Fibroblast of skin of right biceps (primary cell): ENCODE results near the gene JAK1.
"Not testable (repeated sequence)": the region's sequence is repeated elsewhere in the genome, so short reads cannot be mapped to it uniquely, and the experiment has no call there.

Source experiments
- DNase-seq: peaks from one replicate; pipeline ENCODE4 v3.0.0-alpha.2; 2013

The JAK1 gene

DNA sequence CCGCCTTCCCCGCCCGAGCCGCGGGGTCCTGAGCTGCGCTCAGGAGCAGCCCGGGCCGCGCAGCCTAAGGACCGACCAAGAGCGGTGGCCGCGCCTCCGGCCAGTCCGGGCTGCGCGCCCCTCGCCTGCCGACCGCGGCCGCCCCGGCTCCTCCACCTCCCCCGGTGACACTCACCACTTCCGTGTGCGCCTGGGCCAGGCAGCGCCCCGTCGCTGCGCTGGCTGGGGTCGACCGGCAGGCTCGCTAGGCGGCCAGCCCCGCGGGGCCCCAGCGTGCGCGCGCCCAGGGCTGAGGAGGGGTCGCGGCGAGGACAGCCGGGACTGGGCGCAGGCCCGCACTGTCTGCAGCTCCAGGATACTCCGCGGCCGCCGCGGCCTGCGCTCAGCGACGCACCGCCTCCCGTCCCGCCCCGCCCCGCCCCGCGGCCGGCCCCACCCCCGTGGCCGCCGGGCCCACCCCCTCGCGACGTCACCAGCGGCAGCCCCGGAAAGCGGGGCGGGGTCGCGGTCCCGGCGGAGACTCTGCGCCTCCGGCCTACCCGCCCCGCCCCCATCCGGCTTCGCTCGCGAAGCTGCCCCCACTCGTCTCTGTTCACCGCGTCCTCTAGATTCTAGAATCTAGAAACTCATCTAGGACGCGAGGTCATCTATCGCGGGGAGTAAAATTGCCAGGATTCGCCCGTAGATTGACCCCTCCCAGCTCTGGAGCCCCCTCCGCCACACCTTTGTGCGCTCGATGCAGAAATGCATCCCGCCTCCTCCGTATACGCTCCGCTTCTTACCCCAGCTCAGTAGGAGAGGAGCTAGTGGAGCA is at the start of gene JAK1:
Gene JAK1, minus strand, starts transcription at position 392 of the 814 bp plus-strand sequence. CDS start 80,285 bp downstream, outside the sequence.
- DNase-seq, result peak; percentile 86

DNA sequence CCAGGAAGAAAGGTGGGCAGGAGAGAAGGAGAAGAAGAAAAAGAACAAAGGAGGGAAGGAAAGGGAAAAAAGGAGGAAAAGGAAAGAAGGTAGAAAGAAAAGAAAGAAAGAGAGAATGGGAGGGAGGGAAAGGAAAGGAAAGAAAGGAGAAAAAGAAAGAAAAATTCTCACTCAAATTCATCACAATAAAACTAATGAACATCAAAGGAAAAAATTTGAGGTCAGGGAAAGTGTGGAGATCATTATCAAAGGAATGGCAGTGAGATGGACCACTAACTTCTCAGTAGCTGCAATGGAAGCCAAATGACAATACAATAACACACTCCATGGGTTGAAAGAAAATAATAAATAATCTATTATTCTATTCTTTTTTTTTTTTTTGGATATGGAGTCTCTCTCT is 48.0 kb upstream of the JAK1 start:
- DNase-seq, result no peak

DNA sequence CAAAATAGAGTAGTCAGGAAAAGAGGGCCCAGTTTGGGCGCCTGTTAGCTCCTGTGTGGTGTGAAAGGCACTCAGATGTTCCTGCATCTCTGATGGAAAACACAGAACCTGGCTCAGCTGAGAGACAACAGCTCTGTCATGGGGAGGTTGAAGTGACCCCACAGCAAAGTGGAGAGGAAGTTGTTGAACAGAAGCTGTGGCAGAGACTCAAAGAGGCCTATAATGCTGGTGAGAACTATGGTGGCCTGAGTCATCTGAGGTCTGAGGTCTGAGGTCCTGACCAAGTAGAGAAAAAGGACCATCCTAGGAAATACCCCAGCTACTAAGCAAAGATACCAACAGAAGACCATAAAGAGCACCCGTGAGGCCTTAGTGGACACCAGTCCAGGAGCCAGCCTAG is 45.6 kb upstream of the JAK1 start:
- no peak for DNase-seq

DNA sequence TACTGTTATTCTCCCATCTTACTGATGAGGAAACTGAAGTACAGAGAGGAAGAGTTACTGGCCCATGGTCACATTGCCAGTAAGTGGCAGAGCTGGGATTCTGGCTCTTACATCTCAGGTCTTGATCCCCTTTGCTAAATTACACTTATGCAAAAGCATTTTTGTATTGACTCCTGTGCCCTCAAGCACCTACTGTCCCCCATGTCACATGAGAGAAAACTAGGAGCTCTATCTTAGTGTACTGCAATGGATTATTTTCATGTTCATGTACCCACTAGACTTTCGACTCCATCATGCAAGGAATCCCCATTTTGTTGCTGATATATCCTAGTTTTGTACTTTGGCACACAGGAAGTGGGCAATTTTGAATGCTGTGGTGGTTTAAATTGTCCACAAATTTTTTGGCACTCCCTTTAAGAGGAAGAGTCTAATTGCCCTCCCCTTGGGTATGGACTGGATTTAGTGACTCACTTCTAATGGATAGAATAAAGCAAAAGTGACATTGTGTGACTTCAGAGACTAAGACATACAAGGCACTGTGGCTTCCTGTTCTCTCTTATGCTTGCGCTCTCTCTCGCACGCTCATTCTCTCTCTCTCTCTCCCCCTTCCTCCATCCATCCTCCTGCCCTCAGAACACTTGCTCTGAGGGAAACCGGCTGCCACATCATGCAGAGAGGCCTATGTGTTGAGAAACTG is 43.5 kb upstream of the JAK1 start:
- no peak for DNase-seq

DNA sequence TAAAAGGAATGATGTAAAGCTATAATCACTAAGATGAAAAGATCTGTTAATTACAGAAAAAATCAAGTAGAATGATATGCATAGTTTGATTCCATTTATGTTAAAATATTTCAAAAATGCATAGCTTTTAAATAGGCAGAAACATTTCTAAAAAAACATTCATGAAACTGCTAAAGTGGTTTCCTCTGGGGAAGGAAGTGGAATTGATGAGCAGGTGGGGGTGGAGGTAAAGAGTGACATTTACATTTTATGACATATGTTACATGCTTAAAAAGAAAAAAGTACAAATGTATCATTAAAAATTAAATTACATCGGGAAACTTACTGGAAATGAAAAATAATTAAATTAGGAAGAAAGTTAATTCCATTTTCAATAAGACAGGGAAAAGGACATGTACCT is 42.8 kb upstream of the JAK1 start:
- no peak for DNase-seq

DNA sequence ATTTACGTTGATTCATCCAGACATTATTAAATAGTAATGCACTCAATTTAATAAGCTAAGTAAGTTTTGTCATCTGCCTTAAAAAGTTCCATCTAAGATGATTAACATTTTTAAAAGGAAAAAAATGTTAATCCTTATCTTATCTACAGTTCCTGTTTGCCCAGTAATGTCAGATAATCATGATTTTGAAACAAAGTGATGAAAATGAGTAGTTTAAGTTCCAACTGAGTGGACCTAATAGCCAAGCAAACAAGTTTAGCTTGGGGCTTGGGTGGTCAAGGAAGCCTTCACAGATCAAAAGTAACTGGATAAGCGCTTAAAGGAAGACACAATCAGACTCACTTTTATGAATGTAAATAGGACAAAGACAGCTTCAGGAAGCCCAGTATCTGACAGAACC is 40.5 kb upstream of the JAK1 start:
- no peak for DNase-seq

DNA sequence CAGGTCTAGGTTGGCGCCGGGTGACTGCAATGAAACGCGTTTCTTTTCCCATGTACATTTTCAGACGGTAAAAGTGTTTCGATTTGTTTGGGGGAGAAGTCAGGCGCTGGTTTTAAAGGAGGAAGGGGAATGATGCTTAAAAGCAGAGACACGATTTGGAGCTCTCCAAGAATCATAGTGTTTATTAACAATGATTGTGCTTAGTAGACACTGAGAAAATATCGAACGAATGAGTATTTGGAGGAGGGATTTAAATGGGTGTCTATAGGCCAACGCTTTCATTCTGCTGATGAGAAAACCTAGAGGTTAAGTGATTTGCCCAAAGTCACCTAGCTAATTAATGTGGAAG is 36.9 kb upstream of the JAK1 start:
- DNase-seq, result no peak

DNA sequence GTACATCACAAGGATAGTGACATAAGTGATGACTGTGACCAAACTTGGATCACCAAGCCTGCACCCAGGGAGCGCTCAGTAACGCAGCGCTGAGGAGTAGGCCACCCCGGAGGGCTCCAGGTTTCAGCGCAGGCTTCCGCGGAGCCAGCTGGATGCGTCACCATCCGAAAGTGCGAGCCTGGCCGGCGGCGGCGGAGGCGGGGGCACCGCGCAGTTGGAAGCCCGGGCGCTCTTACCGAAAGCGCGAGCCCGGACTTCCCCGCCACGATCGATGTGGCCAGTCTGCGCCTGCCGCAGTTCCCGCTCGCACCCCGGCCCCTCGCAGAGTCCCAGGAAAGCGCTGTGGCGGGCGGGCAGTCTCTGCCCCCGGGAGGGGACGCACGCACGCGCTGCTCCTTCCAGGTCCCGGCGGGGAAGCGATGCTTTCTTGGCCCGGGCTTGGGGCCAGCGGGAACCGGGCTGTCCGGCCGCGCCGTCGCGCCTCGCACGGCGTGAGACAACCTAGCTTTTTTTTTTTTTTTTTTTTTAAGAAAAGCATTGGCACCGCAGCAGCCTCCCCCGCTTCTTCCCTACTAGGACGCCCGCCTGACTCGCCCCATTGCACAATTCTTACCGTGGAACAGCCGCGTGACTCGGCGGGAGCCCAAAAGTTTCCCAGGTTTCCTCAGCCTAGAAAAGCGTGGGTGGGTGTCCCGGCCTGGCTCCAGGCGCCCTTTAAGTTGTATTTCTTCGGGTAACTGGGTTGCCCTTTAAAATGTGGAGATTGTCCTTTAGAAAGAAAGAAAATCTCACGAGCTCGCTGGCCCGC is 36.4 kb upstream of the JAK1 start:
- DNase-seq, result peak; percentile 81

DNA sequence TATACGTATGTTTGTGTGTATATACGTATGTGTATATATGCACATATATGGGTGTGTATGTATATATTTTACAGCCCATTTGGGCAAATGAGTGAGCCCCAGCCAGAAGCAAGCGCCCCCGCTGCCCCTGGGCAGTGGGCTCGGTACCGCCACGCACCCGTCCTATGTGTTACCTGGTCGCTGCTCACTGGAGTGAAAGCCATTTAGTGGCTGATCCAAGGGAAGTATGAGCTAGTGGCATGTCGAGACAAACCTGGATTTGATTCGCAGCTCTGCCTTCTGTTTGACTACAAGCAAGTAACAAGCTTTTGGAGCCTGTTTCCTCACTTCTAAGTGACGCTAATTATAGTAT is 35.8 kb upstream of the JAK1 start:
- no peak for DNase-seq

DNA sequence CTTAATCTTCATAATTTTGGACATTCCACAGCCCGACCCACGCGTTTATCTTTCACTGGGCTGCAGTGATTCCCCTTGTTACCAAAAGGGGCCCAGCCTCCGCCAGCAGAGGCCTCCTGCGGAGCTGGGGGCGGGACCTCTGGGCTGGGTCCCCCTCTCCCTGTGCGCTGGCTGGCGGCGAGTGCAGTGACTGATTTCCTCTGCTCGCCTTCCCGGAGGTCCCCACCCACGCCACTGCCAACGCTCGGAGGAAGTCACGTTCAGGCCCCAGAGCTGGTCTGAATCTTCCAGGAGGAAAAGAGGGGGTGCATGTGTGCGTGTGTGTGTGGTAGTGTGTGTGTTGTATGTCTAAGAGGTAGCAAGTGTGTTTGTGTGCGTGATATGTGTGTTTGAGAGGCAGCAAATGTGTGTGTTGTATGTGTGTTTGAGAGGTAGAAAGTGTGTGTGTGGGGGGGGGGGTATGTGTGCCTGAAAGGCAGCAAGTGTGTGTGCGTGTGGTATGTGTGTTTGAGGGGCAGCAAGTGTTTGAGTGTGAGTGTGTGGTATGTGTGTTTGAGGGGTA is 35.0 kb upstream of the JAK1 start:
- DNase-seq, result peak; percentile 81

DNA sequence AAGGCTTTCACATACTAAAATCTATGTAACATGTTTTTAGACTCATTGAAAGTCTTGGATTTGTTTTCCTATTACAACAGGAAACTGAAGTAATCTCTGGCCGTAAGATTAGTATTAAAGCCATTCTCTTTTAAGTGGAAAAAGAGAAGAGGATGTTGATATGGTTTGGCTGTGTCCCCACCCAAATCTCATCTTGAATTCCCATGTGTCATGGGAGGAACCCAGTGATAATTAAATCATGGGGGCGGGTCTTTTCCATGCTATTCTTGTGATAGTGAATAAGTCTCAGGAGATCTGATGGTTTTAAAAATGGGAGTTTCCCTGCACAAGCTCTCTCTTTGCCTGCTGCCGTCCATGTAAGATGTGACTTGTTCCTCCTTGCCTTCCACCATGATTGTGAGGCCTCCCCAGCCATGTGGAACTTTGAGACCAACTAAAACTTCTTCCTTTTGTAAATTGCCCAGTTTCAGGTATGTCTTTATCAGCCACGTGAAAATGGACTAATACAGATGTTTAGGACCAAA is 32.1 kb upstream of the JAK1 start:
- not testable (repeated sequence) for DNase-seq

DNA sequence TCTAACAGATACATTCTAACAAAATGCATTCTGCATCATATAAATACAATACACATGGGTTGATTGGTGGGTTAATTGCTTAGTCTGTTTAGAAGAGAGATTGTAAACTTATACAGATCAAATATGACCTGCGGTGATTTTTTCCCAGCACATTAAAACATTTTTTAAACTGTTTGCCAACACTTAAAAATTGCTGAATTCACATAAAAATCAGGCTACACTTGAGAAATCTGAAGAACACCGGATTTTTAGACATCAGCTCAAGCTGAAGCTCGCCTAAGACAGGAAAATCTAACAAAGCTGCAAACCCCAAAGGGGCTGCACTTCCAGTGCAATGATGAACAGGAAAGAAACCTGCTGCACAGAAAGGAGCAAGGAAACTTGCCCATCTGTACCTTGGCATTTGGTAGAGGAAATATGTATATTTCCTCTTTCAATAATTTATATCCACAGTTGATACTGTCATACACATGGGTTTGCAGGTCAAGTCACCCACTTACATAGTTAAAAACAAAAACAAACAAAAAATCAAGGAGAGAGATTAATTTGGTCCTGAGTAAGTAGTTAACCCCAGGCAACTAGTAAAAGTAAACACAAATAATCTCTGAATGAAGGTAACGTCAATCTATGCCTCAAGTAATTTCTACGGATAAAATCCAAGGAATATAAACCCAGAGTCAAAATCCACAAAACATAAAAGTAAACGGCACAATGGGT is 30.4 kb upstream of the JAK1 start:
- DNase-seq, result no peak

DNA sequence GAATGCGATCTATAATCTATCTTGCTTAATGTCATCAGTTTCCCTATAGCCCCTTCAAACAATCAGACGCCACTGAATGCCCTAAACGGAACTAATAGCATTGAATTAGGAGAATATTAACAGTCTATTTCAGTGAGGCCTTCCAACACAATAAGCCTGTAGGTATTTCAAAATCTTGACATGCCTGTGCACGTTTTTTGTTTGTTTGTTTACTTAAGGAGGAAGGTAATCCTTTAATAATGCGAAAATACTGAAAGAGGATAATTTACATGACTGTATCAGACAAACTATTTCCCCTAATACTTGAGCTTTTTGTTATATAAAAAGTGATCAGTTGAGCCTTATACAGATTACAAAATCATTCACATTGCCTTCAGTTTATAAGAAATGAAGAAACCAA is 29.0 kb upstream of the JAK1 start:
- no peak for DNase-seq

DNA sequence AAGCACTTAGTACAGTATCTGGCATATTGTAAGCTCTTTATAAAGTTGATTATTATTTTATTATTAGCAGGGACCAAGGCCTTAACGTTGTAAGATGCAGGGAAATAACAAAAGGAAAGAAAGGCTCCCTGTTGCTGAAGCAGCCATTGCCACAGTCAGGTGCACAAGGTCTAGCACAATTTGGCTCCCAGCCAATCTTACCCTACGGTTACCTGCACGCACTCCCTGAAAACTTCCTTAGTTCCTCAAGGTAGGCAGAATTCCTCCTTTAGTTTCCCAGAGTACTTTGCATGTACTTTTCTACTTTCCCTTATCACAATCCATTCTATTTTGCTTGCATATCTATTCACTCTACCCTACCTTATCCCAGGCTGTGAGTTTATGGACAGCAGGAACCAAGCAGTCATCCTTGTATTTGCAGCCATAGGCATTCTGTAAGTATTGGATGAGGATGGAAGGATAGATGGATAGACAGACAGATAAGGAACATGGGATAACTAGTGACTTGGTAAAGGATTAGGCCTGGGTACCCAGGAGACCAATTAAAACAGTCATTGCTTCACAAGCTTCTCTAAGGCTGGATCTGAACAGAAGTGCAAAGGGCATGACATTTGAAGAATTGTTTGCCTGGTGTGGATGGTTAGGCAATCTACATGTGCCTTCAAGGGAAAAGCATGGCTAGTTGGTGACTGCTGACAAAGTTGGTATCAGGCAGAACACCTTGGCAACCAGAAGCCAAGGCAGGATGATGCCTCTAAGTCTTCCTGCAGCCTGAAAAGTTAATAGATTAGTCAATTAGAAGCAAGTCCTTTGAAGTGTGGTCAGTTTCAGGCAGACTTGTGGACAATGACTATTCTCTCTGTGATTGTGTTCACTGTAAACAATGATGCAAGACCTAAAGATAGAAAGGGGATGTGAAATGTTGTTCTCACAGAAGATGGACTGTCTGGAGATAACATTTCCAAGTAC is 20.8 kb upstream of the JAK1 start:
- DNase-seq, result no peak

DNA sequence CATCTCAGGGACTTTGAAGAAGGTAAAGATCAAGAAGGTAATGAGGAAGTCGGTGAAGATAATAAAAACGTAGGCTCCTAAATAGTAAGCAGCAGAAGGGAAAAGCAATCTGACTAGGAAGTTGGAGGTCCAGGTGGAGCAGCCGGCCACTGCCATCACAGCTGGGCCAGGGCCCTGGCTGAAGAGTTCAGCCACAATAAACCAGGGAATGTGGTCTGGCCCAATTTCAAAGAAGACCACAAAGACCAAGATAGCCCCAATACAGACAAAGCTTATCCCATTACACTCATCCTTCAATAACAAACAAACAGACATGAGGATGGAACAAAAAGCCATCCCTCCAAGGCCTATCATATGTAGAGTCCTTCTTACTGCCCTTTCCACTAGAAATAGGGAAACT is 18.4 kb upstream of the JAK1 start:
- DNase-seq, result no peak

DNA sequence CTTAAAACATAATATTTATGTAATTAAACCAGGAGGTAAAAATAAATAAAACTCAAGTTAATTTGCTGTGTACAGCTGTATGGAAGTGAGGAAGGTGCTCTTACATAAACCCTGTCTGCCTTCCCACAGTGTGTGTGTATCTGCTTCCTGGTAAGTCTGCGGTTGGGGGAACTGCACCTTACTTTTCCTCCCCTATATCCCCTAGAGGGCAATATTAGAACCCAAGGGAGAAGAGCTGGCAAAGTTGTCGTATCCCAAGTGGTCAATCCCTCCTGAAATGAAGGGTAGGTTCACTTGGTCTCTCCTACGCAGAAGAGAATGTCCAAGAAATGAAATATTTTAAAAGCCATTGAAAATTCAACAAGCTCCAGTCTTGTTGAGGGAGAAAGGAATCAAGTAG is 17.8 kb upstream of the JAK1 start:
- no peak for DNase-seq

DNA sequence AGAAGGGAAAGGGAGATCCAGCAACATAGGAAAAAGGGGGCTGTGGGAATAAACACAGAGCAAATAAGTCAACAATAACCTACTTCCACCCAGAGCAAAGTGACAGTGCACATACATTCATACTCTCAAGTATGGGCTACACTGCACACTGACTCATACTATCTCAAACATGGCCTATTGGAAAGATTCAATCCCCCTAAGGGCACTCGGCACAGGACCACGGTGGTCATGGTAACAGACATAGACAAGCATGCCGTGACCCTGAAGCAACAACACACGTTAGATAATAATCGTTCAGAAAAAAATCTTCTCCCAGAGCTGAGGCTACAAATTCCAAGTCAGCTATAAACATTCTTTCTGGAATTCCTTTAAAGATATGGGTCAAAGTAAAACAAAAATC is 16.8 kb upstream of the JAK1 start:
- peak; percentile 67 for DNase-seq

DNA sequence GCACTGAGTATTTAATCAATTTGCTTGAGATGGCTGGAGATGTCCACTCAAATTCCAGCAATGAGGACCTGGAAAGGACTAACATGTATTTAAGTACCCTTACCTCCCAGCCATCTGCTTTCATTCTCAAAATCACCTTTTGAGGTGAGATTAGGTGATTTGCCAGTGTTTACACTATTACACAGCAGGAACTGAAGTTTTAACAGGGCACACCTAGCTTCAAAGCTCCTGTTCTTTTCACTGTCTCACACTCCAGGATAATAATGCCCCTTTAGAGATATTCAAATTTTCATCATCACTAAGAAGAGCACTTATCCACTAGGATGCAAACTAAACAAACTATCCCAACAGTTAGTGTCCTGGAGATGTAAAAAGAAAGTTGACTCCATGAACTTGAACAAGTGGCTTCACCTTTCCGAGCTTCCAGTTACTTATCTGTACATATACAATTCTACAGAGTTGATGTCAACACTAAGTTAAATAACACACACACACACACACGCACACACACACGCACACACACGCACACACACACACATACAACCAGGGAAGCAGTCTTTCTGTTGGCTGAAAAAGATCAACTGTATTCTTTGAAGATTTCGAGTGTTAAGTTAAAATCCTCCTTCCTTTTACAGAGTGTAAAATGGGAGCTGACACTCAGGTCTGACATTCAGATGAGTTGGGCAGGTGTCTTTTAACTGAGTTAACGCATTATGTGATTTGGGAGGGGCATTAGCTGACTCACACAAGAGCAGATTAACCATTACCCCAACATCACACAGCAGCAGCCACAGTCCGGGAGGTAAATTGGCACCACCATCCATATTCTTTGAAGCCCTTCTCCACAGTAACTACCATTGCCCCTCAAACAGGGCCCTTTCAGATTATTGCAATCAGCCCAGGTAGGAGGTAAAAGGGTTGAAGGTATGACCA is 15.5 kb upstream of the JAK1 start:
- DNase-seq, result no peak

DNA sequence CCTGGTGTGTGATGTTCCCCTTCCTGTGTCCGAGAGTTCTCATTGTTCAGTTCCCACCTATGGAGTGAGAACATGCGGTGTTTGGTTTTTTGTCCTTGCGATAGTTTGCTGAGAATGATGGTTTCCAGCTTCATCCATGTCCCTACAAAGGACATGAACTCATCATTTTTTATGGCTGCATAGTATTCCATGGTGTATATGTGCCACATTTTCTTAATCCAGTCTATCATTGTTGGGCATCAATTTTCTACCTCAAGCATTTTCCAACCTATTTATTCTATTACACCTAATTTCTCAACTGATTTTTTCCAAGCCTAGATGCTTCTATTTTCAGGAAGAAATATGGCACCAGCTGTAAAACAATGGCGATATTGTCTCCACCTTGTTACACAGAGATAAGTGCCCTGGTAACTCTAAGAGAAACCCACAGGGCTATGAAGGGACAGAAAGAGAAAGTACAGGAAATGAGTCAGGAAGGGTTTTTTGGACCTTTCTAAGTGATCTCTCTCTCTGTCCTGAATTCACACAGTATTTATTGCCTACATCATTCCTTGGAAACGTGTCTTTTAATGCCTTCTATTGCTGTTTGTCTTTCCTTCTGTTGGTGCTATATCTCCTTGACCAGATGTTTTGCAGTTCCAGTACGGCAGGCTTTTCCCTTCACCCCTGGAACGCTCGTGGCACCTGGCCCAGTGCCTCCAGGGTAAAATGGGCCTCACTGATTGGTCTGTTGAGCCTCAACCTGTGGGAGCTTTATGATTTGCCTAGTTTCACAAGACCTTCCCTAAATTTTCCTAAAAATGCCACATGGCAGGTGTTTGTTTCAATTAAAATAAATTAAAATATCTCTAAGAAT is 14.6 kb upstream of the JAK1 start:
- no peak for DNase-seq
